HG02642 (cell line): ENCODE measurements around the gene FAM170B.

Experiments used
- ATAC-seq: cut with Tn5 transposase; IDR thresholded peaks from one replicate; pipeline ENCODE4 v1.9.1; 2021; ENCODE audit warnings: mild to moderate bottlenecking; ENCODE audit not compliant: unreplicated experiment, poor library complexity

The FAM170B gene

GRCh38 chr10:49082766-49083165, 51.1 kb downstream of the FAM170B start:
- ATAC-seq: no peak

- ATAC-seq: no peak
Observed at GRCh38 chr10:49081547-49082275, 52.1 kb downstream of the FAM170B start.
